Right atrium auricular region (tissue), 2 donors: ENCODE measurements around the gene SUSD6. TPM values are rescaled to one million over a fixed set of nuclear protein-coding genes. Genes with fewer than 3 reads are reported as not detected.
A peak's percentile ranks its signal among the peaks of the same experiment; 100 is the strongest.

Source experiments
- DNase-seq: peaks from one replicate; pipeline ENCODE4 v3.0.0-alpha.2; 2019; ENCODE audit warnings: low spot score
- H3K27ac ChIP-seq, 2 donors: fragments of 200-600 bp; sonication (generic); 1 replicate in 1 of 2; 2 replicates in 1 of 2; pipeline ENCODE4 v1.5.1; 2016 to 2019
- H3K27me3 ChIP-seq, 2 donors: fragments of 200-600 bp; sonication (generic); one replicate each; pipeline versions ENCODE4 v1.5.1 to v1.6.0; 2017 to 2019
- H3K36me3 ChIP-seq: fragments of 200-600 bp; sonication (generic); one replicate; pipeline ENCODE4 v1.5.1; 2016
- H3K4me1 ChIP-seq, 2 donors: fragments of 200-600 bp; sonication (generic); one replicate each; pipeline versions ENCODE4 v1.5.1 to v1.6.0; 2017 to 2019
- H3K4me3 ChIP-seq, 2 donors: fragments of 200-600 bp; sonication (generic); 1 replicate in 1 of 2; 2 replicates in 1 of 2; pipeline ENCODE4 v1.5.1; 2017 to 2019; ENCODE audit warnings: mild to moderate bottlenecking in 1 of 2, moderate library complexity in 1 of 2
- H3K9me3 ChIP-seq, 2 donors: fragments of 200-600 bp; sonication (generic); one replicate each; pipeline ENCODE4 v1.5.1; 2019
- total RNA-seq, 2 donors: library from RNA; depleted of rRNA; stranded (reverse); fragments of >200 nt; gene quantifications; one replicate each; pipeline ENCODE4 v1.1.0, GENCODE V29; 2016
- TF ChIP-seq, protein P1 (sequence below), 2 donors: fragments of 200-600 bp; sonication (generic); IDR thresholded peaks; one replicate each; pipeline ENCODE4 v1.5.1; 2019; ENCODE audit warnings: antibody characterized with exemption in 2 of 2

Gene SUSD6
- total RNA-seq, 2 donors from 2014 or later: 19.2 to 24.7 TPM

DNA sequence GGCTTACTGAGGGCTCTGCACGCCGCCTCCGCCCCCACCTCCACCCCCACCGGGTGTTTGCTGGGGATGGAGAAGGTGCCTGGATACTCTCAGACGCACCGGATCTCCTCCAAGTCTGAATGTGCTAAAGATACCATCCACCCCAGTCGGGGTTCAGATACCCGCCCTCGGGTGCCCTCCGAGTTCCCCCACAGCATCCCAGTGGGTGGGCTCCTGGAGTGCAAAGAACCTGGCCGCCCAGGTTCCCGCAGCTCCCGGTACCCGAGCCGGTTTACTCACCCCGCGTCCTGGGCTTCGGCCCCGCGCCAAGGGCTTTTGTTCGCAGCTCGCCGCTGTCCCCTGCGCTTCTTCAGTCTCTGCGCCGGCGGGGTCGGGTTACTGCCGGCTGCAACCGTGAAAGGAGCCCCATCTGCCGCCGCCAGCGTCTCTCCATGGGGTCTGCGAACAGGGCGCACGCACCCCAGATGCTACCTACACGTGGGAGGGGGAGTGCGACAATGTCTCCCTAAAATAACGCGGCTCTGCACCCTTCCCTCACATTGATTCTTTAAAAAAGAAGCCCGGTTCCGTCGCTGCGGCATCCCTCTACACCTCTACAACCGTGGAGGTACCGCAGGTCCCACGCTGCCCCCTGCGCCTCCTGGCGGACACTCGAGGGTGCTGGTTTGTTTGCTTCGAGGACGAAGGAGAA lies 37.0 kb upstream of the SUSD6 start, which contains the start of gene CCDC177:
CCDC177 (minus strand) TSS at position 609 of the 691 bp plus-strand sequence. CDS start 1,249 bp downstream, outside the sequence.
- Histone ChIP-seq H3K27ac (no peak within 1 kb of the TSS), H3K27me3 (peaks cover 5 to 29% of the 10 kb centered on the region in 2 donors), H3K4me3 (peak within 1 kb of the TSS in 1 of 2 donors; percentile 27), H3K4me1 (peaks cover 0 to 32% of the 10 kb centered on the region in 2 donors), H3K9me3 (no peaks in the 10 kb centered on the region), H3K36me3 (no peaks in the 10 kb centered on the region)
- TF ChIP-seq, protein P1, sequence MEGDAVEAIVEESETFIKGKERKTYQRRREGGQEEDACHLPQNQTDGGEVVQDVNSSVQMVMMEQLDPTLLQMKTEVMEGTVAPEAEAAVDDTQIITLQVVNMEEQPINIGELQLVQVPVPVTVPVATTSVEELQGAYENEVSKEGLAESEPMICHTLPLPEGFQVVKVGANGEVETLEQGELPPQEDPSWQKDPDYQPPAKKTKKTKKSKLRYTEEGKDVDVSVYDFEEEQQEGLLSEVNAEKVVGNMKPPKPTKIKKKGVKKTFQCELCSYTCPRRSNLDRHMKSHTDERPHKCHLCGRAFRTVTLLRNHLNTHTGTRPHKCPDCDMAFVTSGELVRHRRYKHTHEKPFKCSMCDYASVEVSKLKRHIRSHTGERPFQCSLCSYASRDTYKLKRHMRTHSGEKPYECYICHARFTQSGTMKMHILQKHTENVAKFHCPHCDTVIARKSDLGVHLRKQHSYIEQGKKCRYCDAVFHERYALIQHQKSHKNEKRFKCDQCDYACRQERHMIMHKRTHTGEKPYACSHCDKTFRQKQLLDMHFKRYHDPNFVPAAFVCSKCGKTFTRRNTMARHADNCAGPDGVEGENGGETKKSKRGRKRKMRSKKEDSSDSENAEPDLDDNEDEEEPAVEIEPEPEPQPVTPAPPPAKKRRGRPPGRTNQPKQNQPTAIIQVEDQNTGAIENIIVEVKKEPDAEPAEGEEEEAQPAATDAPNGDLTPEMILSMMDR (IDR thresholded peaks at IDR 0.05): peak; percentile 80 to 86
- DNase-seq: no peak

DNA sequence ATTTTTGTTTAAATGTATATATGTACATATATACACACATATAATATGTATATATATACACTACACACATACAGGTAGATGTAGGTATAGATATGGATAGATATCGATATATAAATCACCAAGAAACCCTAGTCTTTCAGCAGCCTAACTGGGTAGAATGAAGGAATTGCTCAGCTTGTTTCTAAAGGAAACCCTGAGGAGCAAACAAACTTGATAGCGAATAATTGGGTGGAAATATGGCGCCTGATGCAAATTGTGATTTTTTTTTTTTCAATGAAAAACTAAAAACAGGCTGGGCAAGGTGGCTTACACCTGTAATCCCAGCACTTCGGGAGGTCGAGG lies 36.5 kb upstream of the SUSD6 start:
- Histone ChIP-seq H3K4me1 (peaks cover 0 to 32% of the 10 kb centered on the region in 2 donors), H3K27me3 (peaks cover 5 to 29% of the 10 kb centered on the region in 2 donors), H3K27ac (no peak overlapping the region), H3K36me3 (no peaks in the 10 kb centered on the region), H3K4me3 (no peak overlapping the region), H3K9me3 (no peaks in the 10 kb centered on the region)
- TF ChIP-seq, protein P1 (IDR thresholded peaks at IDR 0.05): peak in 1 of 2 donors; percentile 17
- no peak for DNase-seq

DNA sequence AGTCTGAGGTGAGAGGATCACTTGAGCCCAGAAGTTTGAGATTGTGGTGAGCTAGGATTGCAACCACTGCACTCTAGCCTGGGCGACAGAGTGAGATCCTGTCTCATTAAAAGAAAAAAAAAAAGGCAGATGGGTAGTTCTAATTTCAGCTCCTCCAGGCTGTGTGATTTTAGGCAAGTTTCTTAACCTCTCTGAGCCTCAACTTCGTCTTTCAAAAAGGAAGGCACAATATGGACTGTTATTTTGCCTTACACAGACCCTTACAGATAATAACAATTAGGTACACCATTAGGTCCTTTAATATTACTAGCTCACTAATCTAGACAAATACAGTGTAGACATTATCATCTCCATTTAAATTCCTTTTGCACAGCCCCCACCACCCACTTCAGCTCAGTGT lies 31.9 kb upstream of the SUSD6 start:
- Histone ChIP-seq H3K27ac (no peak overlapping the region), H3K36me3 (no peaks in the 10 kb centered on the region), H3K27me3 (peaks cover 0 to 6% of the 10 kb centered on the region in 2 donors), H3K4me1 (peaks cover 0 to 3% of the 10 kb centered on the region in 2 donors), H3K4me3 (no peak overlapping the region), H3K9me3 (no peaks in the 10 kb centered on the region)
- TF ChIP-seq, protein P1 (IDR thresholded peaks at IDR 0.05): no peak
- DNase-seq: no peak

DNA sequence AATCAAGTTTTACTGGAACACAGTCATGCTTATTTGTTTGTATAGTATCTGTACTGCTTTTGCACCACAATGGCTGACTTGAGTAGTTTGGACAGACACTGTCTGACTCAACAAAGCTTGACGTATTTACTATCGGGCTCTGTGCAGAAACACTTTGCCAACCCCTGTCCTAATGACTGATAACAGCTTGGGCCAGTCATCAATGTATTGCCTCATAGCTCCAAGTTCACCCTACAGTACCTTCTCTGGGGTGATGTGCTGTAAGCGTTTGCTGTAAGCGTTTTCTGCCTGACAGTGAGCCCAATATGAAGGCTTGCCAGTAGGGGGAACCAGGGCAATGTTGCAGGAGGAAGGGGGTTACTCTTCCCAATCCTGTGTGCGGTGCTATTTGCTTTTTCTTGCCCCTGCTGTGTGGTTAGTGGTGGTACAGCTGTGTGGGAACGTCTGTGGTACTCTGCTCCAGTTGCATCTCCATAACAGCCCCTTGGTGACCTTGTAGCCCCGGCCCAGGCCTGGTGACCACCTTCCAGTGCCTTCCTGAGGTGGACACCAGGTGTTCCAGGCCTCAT lies 31.3 kb upstream of the SUSD6 start:
- H3K36me3 ChIP-seq: no peaks in the 10 kb centered on the region
- no peaks in the 10 kb centered on the region for H3K9me3 ChIP-seq
- TF ChIP-seq, protein P1 (IDR thresholded peaks at IDR 0.05): peak in 1 of 2 donors; percentile 36
- H3K4me3 ChIP-seq: no peak overlapping the region
- no peaks in the 10 kb centered on the region for H3K4me1 ChIP-seq
- peak; percentile 66 for DNase-seq
- H3K27ac ChIP-seq: no peak overlapping the region
- H3K27me3 ChIP-seq: peaks cover 0 to 6% of the 10 kb centered on the region in 2 donors

DNA sequence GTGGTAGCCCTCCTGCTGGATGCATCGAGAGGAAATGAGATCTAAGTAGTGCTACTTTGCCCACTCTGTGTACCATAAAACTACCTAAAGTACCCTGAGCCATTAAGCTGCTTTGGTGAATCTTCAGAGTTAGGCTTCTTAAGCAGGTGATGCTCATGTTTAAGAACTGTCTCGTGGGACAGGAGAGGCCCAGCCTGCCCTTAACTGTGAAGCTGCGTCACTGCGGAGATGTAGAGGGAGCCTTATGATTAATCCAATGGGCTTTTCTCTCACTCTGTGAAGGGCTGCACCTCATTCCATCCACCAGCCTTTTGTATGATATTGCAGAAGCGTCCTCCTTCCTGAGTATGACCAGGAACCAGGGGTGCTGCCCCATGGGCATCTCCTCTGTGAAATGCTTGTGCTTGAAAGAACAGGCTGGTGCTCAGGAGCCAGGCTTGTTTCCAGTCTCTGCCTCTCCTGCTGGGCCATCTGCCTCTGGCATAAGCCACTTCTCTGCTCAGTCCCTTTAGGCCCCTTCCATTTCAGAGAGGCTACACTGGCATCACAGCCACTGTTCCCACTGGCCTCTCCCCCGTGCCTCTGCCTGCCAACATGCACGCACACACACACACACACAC lies 30.0 kb upstream of the SUSD6 start:
- H3K27ac ChIP-seq: no peak overlapping the region
- no peaks in the 10 kb centered on the region for H3K4me1 ChIP-seq
- peaks cover 0 to 3% of the 10 kb centered on the region in 2 donors for H3K27me3 ChIP-seq
- TF ChIP-seq, protein P1 (IDR thresholded peaks at IDR 0.05): no peak
- no peaks in the 10 kb centered on the region for H3K36me3 ChIP-seq
- H3K9me3 ChIP-seq: no peaks in the 10 kb centered on the region
- DNase-seq: no peak
- no peak overlapping the region for H3K4me3 ChIP-seq
